Measurements from ENCODE around the gene EVA1A.
"Not testable (repeated sequence)": the region's sequence is repeated elsewhere in the genome, so short reads cannot be mapped to it uniquely, and the experiment has no call there.

EVA1A gene

DNA sequence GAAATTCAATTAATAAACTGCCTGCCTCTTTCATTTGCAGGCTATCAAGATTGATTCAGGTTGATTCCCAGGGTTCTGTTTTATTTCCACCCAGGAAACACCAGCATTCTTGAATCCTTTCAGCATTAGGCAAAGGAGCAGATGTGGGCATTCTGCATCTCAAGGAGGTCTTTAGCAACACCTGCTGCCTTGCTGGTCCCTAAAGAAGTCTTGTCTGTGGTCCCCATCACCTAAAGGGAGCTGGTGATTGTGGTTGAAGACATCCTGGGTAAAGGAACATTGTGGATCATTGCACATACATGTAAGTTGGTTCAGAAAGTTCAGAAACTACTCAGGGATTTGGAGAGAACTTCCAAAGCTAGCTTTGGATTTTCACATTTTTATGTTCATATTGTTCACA is 78.3 kb downstream of the EVA1A start:
- TF ChIP-seq, protein P1, sequence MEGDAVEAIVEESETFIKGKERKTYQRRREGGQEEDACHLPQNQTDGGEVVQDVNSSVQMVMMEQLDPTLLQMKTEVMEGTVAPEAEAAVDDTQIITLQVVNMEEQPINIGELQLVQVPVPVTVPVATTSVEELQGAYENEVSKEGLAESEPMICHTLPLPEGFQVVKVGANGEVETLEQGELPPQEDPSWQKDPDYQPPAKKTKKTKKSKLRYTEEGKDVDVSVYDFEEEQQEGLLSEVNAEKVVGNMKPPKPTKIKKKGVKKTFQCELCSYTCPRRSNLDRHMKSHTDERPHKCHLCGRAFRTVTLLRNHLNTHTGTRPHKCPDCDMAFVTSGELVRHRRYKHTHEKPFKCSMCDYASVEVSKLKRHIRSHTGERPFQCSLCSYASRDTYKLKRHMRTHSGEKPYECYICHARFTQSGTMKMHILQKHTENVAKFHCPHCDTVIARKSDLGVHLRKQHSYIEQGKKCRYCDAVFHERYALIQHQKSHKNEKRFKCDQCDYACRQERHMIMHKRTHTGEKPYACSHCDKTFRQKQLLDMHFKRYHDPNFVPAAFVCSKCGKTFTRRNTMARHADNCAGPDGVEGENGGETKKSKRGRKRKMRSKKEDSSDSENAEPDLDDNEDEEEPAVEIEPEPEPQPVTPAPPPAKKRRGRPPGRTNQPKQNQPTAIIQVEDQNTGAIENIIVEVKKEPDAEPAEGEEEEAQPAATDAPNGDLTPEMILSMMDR (conservative IDR thresholded peaks at IDR 0.05; ENCODE audit: low read length) = no peak
- DNase-seq (ENCODE audit: low read depth) = no peak
- no peak overlapping the region for H3K4me3 ChIP-seq (ENCODE audit: low read length)

DNA sequence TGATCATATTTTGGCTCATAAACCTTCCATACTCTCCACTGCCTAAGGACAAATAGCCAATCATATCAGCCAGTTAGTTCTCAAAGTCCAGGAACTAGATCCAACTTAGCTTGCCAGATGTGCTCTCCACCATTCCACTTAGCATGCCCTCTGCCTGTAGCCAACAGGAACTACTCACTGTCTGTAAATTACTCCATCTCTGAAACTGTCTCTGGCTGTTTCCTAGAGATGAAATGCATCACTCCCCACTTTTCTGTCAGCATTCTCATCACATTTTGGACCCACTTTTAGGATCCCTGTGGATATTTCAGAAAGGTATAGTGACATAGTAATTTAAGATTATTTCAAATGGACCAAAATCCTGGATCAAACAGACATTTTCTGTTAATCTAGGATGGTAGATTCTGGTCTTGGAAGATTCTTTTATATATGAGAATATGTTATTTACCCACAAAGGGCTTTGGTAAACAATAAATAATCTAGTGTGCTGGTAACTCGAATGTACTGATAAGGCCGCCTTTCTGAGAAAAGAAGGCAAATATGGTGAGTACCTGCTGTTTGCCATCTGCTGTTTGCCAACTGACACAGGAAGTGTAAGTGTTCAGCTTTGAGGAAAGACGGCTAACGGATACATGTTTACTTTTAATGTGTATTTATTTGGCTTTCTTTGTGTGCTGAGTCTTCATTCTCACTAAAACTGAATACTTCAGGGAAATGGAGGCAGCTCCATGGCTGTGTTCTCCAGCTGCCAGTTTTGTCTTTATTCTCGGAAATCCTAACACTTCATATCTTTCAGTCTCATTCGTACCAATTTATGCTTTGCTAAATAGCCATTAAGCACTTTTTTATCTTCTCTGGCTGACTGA is 79.5 kb downstream of the EVA1A start:
- TF ChIP-seq, protein P1 (conservative IDR thresholded peaks at IDR 0.05; ENCODE audit: low read length) = peak; percentile 54
- peak; percentile 53 for DNase-seq (ENCODE audit: low read depth)
- no peak overlapping the region for H3K4me3 ChIP-seq (ENCODE audit: low read length)

DNA sequence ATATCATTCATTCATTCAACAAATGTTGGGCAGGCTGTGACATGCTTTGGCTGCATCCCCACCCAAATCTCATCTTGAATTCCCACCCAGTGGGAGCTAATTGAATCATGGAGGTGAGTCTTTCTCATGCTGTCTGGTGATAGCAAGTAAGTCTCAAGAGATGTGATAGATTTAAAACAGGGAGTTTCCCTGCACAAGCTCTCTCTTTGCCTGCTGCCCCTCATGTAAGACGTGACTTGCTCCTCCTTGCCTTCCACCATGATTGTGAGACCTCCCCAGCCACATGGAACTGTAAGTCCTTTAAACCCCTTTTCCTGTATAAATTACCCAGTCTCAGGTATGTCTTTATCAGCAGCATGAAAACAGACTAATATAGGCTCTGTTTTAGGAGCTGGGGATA is 83.0 kb downstream of the EVA1A start:
- not testable (repeated sequence) for DNase-seq (ENCODE audit: low read depth); H3K4me3 ChIP-seq (ENCODE audit: low read length)

DNA sequence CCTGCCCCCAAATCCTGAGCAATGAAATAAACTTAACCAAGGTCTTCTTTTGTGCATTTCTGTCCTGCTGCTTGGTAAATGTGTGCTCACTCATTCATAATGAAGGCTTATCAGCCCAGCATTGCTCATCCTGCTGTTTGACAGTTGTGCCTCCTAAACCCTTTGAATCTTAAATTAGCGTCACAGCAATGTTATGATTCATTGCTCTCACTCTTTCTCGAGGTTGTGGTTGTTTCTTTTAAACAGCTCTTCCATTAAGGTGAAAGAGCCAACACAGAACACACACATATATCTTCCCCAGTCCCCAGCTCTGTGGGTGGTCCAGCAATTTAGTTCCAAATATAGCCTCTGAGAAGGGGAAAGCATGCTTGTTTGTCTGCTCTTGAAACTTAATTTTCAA is 84.0 kb downstream of the EVA1A start:
- no peak overlapping the region for H3K4me3 ChIP-seq (ENCODE audit: low read length)
- TF ChIP-seq, protein P1 (conservative IDR thresholded peaks at IDR 0.05; ENCODE audit: low read length) = no peak
- DNase-seq (ENCODE audit: low read depth) = peak; percentile 17

DNA sequence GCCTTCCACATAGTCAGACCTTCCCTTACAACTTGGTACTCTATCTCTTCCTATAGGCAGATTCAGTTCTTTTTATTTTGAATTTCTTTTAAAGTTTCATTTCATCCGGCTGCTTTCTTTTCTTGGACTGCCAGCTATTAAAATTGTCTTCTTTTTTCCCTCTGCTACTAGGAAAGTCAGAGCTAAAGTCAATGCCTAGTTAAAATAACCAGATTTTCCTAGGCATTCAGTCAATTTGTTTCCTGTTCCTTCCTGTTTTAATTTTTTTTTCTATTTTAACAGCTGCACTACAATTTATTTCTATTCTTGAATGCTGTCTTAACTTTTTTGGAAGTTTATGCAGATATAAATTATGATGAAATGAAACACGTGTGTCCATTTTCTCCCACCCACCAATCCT is 84.8 kb downstream of the EVA1A start:
- TF ChIP-seq, protein P1 (conservative IDR thresholded peaks at IDR 0.05; ENCODE audit: low read length) = no peak
- H3K4me3 ChIP-seq (ENCODE audit: low read length) = no peak overlapping the region
- no peak for DNase-seq (ENCODE audit: low read depth)

DNA sequence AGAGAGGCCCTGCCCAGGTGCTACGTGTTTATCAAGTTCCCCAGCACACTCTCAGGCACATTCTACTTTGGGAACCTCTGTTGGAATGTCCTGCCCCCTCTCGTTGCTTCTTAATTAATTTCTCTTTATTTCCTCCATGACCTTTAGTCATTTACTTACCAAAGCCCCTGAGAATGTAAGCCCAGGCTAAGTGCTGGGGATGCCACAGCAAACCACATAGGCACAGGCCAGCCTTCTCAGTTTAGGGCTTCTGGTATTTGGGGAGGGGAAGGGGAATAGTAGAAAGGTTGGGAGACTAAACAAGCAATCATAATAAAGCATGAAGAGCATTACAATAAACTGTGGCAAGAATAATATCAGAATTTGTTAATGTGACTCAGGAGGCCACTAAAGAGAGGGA is 85.7 kb downstream of the EVA1A start:
- no peak for DNase-seq (ENCODE audit: low read depth)
- TF ChIP-seq, protein P1 (conservative IDR thresholded peaks at IDR 0.05; ENCODE audit: low read length) = no peak

DNA sequence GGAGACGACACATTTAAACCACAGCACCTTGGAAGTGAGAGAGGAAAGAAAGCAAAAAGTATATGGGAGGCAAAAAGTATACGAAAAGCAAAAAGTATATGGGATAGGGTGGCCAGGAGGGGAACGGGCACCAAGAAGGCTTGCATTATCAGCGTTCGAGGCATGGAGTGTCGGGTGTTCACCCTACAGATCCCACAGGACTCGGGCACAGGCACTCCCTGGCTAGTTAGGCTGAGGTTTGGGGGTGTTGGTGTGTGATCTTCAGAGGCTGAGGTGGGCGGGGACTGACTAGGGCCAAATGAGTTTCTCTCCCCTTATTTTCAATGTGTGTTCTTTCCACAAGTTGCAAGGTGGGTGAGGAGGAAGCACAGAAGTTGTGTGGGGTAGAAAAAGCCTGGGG is 86.6 kb downstream of the EVA1A start:
- DNase-seq (ENCODE audit: low read depth) = no peak
- H3K4me3 ChIP-seq (ENCODE audit: low read length) = no peak overlapping the region
- TF ChIP-seq, protein P1 (conservative IDR thresholded peaks at IDR 0.05; ENCODE audit: low read length) = no peak

More for the DNA sequence above, 85.7 kb downstream of the EVA1A start:
- no peak overlapping the region for H3K4me3 ChIP-seq (ENCODE audit: low read length)
